HG03439 (cell line): ENCODE results near the gene HFE.
A peak's percentile ranks its signal among the peaks of the same experiment; 100 is the strongest.
"Not testable (repeated sequence)": the region's sequence is repeated elsewhere in the genome, so short reads cannot be mapped to it uniquely, and the experiment has no call there.

Experiments
- ATAC-seq: cut with Tn5 transposase; IDR thresholded peaks from one replicate; pipeline ENCODE4 v1.9.1; 2021; ENCODE audit warnings: mild to moderate bottlenecking, moderate library complexity; ENCODE audit not compliant: unreplicated experiment

The HFE gene, protein sequence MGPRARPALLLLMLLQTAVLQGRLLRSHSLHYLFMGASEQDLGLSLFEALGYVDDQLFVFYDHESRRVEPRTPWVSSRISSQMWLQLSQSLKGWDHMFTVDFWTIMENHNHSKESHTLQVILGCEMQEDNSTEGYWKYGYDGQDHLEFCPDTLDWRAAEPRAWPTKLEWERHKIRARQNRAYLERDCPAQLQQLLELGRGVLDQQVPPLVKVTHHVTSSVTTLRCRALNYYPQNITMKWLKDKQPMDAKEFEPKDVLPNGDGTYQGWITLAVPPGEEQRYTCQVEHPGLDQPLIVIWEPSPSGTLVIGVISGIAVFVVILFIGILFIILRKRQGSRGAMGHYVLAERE

DNA sequence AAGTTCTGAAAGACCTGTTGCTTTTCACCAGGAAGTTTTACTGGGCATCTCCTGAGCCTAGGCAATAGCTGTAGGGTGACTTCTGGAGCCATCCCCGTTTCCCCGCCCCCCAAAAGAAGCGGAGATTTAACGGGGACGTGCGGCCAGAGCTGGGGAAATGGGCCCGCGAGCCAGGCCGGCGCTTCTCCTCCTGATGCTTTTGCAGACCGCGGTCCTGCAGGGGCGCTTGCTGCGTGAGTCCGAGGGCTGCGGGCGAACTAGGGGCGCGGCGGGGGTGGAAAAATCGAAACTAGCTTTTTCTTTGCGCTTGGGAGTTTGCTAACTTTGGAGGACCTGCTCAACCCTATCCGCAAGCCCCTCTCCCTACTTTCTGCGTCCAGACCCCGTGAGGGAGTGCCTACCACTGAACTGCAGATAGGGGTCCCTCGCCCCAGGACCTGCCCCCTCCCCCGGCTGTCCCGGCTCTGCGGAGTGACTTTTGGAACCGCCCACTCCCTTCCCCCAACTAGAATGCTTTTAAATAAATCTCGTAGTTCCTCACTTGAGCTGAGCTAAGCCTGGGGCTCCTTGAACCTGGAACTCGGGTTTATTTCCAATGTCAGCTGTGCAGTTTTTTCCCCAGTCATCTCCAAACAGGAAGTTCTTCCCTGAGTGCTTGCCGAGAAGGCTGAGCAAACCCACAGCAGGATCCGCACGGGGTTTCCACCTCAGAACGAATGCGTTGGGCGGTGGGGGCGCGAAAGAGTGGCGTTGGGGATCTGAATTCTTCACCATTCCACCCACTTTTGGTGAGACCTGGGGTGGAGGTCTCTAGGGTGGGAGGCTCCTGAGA is at the start of gene HFE:
HFE (plus strand) TSS at position 146 of the 832 bp plus-strand sequence; CDS start at position 158, 12 bp downstream.
- ATAC-seq = no peak

DNA sequence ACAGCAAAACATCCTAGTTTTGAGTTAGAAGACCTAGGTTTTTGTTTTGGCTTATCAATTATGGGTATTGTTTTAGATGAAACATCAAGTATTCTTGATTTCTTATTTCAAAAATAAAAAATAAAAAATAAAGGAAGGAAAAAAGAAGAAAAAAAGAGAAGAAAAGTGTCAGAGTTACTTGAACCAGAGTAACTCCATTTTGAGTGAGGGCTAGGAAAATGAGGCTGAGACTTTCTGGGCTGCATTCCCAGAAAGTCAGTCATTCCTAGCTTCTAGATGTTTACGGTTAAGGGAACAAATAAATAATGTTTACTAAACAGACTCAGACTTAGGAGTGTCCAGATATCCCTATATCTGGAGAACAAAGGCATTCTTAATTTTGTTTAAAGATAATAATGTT is 45.3 kb upstream of the HFE start:
- ATAC-seq = no peak

DNA sequence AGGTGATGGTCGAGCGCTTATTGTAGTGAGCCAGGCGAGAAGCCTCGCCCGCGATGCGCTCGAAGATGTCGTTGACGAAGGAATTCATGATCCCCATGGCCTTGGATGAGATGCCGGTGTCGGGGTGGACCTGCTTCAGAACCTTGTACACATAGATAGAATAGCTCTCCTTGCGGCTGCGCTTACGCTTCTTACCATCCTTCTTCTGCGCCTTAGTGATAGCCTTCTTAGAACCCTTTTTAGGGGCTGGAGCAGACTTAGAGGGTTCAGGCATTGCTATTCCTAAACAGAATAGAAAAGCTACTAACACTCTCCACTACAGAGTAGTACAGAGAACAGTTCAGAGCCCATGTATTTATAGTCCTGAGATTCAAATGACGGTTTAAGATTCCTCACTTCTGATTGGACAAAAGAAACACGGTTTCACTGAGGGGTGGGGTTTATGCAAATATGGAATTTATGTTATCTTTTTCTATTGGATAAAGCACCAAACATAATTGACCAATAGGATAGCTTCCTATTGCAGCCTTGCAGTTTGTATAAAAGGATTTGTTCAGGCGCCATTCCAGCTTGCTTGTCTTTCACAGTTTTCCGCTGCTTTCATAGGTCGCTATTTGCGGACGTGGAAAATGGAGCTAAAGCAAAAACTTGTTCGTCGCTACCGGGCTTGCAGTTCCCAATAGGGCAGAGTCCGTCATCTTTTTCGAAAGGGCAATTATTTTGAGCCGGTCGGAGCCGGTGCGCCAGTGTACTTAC is 43.7 kb upstream of the HFE start:
- ATAC-seq = peak; percentile 69

DNA sequence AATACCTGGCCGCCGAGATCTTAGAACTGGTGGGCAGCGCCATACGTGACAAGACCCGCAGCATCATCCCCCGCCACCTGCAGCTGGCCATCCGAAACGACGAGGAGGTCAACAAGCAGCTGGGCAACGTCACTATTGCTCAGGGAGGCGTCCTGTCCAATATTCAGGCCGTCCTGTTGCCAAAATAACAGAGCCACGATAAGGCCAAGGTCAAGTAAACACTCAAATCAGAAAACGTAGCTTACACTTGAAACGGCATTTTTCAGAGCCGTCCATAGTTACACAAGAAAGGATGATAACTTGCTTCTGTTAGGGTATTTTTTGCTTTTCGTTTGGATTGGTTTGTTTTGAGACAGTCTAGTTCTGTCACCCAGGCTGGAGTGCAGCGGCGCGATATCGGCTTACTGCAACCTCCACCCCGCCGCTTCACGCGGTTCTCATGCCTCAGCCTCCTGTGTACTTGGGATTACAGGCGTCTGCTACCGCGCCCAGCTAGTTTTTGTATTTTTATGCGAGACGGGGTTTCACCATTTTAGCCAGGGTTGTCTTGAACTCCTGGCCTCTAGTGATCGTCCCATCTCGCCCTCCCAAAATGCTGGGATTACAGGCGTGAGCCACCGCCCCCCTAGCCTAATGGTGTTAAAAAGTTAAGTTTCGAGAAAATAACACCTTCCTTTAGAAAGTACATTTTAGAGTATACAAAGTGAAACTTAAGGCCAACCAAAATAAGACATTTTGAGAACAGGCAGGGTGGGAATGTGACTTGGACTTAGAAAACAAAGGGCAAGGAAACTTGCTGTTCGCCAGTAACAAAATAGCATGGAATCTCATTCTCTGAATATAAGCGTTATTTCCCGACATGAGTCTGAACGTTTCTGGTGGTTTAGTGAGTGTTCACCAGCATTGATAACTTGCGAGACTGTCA is 42.8 kb upstream of the HFE start:
- peak; percentile 34 for ATAC-seq

DNA sequence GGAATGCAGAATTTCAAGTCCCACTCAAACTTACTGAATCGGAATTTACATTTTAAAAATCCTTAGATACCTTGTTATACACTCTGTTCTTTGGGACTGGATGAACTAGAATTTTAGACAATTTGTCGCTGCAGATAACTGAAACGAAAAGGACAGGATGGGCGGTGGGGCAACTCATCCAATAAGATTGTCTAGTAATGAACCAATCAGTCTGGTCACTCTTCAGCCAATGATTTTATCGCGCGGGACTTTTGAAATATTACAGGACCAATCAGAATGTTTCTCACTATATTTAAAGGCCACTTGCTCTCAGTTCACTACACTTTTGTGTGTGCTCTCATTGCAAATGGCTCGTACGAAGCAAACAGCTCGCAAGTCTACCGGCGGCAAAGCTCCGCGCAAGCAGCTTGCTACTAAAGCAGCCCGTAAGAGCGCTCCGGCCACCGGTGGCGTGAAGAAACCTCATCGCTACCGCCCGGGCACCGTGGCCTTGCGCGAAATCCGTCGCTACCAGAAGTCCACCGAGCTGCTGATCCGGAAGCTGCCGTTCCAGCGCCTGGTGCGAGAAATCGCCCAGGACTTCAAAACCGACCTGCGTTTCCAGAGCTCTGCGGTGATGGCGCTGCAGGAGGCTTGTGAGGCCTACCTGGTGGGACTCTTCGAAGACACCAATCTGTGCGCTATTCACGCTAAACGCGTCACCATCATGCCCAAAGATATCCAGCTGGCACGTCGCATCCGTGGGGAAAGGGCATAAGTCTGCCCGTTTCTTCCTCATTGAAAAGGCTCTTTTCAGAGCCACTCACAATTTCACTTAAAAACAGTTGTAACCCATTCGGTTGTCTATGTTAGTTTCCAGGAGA is 41.9 kb upstream of the HFE start:
- peak; percentile 41 for ATAC-seq

DNA sequence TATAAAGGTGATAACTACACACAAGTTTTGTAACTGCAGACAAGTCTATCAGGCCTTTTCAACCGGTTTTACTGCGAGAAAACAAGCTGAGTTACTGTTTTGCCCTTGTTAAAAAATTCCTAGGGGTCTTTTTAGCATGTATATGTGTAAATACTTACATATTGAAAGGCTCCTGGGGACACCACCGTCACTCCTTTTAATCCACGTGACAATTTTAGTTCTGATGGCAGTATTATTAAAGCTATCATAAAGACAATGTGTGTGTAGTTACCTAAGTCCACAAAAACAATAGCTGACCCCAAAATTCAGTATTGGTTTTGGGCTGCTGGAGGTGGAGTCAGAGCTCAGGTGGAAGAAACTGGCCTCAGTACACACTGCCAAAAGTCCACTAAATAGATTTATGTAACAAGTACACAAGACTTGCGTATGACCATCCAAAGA is 41.3 kb upstream of the HFE start:
- no peak for ATAC-seq

DNA sequence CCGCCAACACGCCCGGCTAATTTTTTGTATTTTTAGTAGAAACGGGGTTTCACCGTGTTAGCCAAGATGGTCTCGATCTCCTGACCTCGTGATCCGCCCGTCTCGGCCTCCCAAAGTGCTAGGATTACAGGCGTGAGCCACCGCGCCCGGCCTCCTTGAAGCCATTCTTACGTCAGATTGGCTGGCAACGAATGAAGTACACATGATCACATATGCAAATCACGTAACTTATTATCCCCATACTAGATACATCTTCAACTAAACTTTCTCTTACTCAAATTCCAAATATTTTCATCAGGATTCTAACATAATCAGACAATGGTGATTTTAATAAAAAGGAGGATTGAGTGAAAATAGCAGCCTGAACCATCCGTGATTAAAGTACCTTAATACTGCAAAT is 39.9 kb upstream of the HFE start:
- not testable (repeated sequence) for ATAC-seq

DNA sequence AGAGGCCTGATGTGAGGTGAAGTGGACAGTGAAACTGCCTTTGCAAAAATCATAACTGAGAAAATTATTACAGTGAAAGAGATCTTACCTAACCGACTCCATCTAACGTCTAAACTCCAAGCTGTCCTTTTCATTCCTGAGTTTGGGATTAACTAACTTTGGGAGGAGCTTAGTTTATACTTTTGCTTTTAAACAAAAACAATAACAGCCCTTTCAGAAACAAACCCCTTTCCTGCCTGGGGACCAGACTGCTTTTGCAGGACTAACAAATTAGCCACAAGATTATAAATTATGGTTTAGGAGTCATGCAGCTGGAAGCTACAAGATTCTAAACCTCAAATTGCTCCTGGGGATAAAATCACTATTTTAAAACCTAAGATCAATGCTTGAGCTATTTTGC is 38.6 kb upstream of the HFE start:
- no peak for ATAC-seq

DNA sequence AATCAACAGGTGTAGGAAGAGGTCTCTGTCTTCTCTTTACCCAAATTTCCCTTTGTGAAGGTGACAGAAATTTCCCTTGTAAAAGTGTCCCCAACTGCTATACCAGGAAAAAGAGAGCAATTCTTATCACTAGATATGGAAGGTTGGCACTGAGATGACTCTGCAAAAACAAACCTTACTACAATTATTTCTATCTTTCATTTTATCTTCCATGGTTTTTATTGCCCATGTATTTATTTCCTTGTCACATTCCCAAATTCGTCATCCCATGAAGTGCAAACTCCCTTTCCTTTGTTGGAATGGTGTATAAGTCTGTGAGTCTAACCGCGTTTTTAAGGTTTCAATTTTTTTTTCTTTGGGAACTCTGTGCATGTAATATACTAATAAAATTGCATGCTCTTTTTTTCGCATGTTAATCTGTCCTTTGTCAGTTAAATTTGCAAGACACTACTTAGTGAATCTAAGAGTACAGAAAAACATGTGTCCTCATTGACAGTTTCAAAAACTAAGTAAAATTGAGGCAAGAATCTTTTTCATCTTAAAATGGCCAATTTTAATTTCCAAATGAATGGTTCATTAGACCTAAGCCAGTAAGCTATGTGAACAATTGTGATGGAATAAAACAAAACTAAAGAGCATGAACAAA is 35.4 kb upstream of the HFE start:
- ATAC-seq = no peak

DNA sequence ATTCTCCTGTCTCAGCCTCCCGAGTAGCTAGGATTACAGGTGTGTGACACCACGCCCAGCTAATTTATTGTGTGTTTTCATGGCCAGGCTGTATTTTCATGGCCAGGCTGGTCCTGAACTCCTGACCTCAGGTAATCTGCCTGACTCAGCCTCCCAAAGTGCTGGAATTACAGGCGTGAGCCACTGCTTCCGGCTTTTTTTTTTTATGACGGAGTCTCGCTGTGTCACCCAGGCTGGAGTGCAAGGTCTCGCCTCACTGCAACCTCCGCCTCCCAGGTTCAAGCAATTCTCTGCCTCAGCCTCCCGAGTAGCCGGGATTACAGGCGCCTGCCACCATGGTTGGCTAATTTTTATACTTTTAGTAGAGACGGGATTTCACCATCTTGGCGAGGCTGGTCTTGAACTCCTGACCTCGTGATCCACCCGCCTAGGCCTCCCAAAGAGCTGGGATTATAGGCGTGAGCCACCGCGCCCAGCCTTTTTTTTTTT is 34.4 kb upstream of the HFE start:
- ATAC-seq = not testable (repeated sequence)

DNA sequence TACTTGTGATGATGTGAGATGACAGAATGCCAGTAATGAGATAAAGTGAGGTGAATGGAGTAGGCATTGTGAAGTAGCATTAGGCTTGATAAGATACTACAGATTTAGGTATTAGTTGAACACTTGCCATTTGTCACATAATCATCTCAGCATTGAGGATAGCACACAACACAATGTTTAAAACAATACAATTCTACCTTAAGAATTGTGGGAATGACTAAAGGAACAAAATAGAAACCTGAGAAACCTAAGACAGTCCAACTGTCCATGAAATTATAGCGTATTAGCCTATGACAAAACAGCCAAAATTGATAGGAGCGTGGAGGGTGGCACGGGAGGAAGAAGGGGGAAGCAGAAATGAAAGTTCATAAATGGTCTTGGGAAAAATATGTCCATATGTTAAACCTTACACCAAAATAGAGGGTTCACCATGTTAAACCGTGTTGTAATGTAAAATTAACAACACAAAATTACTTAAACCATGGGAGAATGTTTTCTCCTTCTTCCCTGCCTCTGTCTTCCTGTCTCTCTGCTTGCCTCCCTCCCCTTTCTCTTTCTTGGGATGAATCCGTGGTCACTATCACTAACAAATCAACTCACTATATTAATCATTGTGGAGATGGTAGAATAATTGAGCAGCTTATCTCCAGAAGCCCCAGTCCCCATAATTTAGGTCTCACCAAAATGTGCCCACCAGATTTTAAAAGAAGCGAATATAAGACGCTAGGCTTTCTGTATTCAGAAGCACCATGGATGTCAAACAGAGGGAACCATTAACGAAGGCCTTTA is 33.0 kb upstream of the HFE start:
- no peak for ATAC-seq

DNA sequence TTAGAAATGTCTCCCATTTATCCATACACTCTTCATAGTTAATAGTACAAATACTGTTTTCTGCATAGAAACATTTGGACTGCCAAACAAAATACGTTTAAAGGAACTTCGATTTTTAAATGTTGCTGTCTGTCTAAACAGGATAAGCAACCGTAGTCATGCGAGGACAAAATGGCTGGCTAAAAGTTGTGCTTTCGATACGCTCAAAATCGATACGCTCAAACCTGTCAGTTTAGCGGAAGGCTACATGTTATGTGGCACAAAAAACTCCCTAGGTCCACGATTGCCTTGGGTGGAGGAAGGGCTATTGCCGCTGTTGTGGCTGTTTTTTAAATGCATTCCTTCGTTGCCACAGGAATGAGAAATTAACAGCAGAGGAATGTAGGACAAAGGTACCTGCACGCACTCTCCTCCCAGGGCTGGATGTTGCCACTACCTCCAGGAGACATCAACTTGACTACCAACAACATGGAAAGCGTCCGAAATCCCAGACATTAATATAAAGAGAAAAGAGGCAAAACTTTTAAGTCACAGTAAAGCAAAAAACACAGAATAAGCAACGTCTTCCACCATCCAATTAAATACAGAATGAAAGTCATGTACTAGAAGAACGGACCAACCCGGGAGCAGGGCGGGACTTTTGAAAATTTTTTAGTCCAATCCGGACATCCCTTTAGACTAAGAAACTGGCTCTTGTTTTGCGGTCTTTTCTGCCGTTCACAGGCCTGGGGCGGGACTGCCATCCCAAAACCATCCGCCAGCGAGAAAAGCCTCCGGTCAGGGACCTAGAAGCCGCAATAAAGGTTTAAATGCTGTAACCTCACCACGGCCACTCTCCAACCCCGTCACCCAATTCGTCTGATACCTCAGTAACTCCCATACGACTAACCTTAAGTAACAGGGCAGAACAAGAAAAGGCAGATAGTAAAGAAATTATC is 32.2 kb upstream of the HFE start:
- ATAC-seq = peak; percentile 51

DNA sequence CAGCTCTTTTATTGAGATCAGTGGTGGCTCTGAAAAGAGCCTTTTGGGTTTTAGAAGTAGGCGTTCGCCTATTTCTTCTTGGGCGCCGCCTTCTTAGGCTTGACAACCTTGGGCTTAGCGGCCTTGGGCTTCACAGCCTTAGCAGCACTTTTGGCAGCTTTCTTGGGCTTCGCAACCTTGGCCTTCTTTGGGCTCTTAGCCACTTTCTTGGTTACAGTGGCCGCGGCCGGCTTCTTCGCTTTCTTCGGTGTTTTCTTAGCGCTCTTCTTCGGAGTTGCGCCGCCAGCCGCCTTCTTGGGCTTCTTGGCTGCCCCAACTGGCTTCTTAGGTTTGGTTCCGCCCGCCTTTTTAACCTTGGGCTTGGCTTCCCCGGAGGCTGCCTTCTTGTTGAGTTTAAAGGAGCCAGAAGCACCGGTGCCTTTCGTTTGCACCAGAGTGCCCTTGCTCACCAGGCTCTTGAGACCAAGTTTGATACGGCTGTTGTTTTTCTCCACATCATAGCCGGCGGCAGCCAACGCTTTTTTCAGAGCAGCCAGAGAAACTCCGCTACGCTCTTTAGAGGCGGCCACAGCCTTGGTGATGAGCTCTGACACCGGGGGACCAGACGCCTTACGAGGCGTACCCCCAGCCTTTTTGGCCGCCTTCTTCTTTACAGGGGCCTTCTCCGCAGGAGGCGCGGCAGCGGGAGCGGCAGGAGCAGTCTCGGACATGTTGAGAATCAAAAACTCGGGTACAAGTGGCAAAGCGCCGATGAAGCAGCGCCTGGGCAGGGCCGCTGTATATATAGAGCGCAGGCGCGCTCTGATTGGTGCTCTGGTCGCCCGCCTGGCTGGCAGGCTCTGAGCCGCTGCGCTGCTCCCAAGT is 31.3 kb upstream of the HFE start:
- peak; percentile 73 for ATAC-seq

DNA sequence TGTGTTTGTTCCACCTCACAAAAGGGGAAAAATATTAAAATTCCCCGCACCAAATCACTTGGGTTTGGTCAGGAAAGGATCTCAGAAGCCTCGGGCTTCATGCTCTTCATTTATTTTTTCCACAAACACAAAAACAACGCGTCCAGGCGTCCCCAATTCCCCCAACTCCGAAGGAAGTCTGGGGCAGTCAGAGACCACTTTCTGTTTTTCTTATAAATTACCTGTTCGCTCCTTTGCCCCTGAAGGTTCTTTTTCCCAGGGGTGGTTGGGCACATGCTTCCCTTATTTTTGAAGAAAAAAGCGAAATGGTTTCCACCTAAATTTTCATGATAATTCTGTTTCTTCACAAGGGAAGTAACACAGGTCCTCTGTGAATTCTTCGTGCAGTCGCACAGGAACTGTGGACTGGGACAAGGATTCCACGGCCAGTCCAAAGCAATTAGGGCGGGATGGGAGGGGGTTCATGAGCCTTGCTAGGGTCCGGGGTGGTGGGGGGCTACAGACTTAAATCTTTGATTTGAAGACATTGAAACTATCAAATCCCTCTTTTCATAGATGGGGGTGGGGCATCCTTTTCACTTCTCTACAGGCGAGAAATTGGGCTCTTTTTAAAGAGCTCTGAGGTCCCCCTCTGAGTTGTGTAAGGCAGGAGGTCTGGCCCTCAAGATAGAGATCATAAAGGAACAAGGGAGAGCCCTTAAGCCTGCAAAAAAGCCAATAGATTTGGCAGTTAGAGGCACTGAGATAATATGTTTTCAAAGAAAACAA is 30.5 kb upstream of the HFE start:
- no peak for ATAC-seq

DNA sequence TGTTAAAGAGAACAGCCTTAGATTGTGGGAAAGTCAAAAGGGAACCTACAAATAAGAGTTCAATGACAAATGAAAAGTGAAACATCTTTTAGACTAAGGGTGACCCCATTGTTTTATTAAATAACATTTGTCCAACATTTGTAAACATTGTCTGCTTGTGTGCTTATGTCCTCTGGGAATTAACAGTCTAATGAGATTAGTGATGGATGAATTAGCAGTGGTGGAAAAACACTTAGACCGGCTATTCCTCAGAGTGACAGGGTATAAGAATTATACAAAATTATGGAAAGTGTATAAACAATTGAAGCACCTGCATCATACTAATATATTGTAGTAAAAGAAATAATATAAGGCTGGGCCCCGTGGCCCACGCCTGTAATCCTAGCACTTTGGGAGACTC is 29.3 kb upstream of the HFE start:
- ATAC-seq = no peak
